Measurements from ENCODE around the gene PGA5.
A peak's percentile ranks its signal among the peaks of the same experiment; 100 is the strongest.

Gene PGA5

GRCh38 chr11:61273178-61274078 is 32.5 kb downstream of the PGA5 start:
- H3K4me3 ChIP-seq (ENCODE audit: low read length) = no peak overlapping the region
- H3K4me2 ChIP-seq (ENCODE audit: low read length) = no peak overlapping the region
- no peaks in the 10 kb centered on the region for H3K9me3 ChIP-seq (replicated peaks; ENCODE audit: low read length)
- no peaks in the 10 kb centered on the region for H3K27me3 ChIP-seq (ENCODE audit: control insufficient read depth, insufficient read depth, low read length)
- H3K9ac ChIP-seq (ENCODE audit: low read depth, low read length) = no peak overlapping the region
- H3K36me3 ChIP-seq (ENCODE audit: insufficient read depth, low read length) = no peaks in the 10 kb centered on the region
- peaks cover 7% of the 10 kb centered on the region for H3K4me1 ChIP-seq (ENCODE audit: control insufficient read depth, insufficient read depth, low read length)

DNA sequence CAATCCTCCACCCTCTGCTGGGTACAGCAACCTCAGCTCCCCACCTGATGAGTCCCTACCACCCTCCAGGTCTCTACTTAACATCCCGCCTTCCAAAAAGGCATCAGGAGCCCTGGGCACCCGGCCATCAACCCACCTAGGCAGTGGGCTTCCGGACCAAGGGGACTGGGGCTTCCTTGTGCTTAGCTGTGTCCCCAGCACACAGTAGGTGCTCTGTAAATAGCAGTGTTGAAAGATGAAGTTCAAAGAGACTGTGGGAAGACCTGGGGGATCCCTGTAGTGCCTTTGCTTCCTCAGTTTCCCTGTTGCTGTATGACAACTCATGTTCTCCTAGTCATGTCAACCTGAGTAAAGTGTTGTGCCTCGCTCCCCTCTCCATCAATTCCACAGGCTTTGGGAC is 33.1 kb downstream of the PGA5 start:
- no peaks in the 10 kb centered on the region for H3K9me3 ChIP-seq (replicated peaks; ENCODE audit: low read length)
- no peak overlapping the region for H3K4me3 ChIP-seq (ENCODE audit: low read length)

GRCh38 chr11:61275191-61275590 is 34.2 kb downstream of the PGA5 start:
- H3K36me3 ChIP-seq (ENCODE audit: insufficient read depth, low read length) = no peaks in the 10 kb centered on the region
- H3K9me3 ChIP-seq (replicated peaks; ENCODE audit: low read length) = no peaks in the 10 kb centered on the region
- no peak overlapping the region for H3K4me3 ChIP-seq (ENCODE audit: low read length)
- no peaks in the 10 kb centered on the region for H3K27me3 ChIP-seq (ENCODE audit: control insufficient read depth, insufficient read depth, low read length)
- H3K9ac ChIP-seq (ENCODE audit: low read depth, low read length) = no peak overlapping the region
- no peak overlapping the region for H3K4me2 ChIP-seq (ENCODE audit: low read length)
- peaks cover 5% of the 10 kb centered on the region for H3K4me1 ChIP-seq (ENCODE audit: control insufficient read depth, insufficient read depth, low read length)

More for the DNA sequence above, 33.1 kb downstream of the PGA5 start:
- H3K4me2 ChIP-seq (ENCODE audit: low read length) = no peak overlapping the region
- no peak overlapping the region for H3K9ac ChIP-seq (ENCODE audit: low read depth, low read length)
- H3K36me3 ChIP-seq (ENCODE audit: insufficient read depth, low read length) = no peaks in the 10 kb centered on the region
- no peaks in the 10 kb centered on the region for H3K27me3 ChIP-seq (ENCODE audit: control insufficient read depth, insufficient read depth, low read length)
- peaks cover 7% of the 10 kb centered on the region for H3K4me1 ChIP-seq (ENCODE audit: control insufficient read depth, insufficient read depth, low read length)

GRCh38 chr11:61277186-61278000 is 36.4 kb downstream of the PGA5 start:
- H3K27me3 ChIP-seq (ENCODE audit: control insufficient read depth, insufficient read depth, low read length) = no peaks in the 10 kb centered on the region
- H3K36me3 ChIP-seq (ENCODE audit: insufficient read depth, low read length) = no peaks in the 10 kb centered on the region
- H3K4me2 ChIP-seq (ENCODE audit: low read length) = no peak overlapping the region

DNA sequence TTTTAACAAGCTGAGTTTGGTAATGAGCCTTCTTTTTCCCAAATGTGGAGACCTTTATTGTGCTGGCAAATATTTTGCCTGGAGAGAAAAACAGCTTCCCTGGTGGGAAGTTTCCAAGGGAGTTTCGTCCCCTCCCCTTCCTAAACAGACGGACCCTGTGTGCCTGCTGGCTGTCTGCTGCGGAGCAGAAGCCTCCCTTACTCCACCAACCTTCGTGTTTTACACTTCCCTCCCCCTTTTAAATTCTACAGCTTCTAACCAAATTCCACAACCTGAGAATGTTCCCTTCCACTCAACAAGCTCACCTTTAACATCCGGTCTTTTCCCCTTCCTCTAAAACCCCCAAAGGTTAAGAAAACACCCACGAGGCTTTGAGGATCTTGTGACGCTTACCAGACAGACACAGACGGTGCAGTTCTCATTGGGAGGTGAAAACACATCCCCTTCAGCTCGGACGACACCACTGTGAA is 37.1 kb downstream of the PGA5 start:
- Histone ChIP-seq H3K4me3 (ENCODE audit: low read length) (no peak overlapping the region), H3K9ac (ENCODE audit: low read depth, low read length) (no peak overlapping the region), H3K9me3 (replicated peaks; ENCODE audit: low read length) (no peaks in the 10 kb centered on the region), H3K4me2 (ENCODE audit: low read length) (no peak overlapping the region), H3K27me3 (ENCODE audit: control insufficient read depth, insufficient read depth, low read length) (no peaks in the 10 kb centered on the region), H3K4me1 (ENCODE audit: control insufficient read depth, insufficient read depth, low read length) (no peaks in the 10 kb centered on the region), H3K36me3 (ENCODE audit: insufficient read depth, low read length) (no peaks in the 10 kb centered on the region)

More at GRCh38 chr11:61277186-61278000, 36.4 kb downstream of the PGA5 start:
- H3K9ac ChIP-seq (ENCODE audit: low read depth, low read length) = no peak overlapping the region
- H3K4me1 ChIP-seq (ENCODE audit: control insufficient read depth, insufficient read depth, low read length) = no peaks in the 10 kb centered on the region
- no peak overlapping the region for H3K4me3 ChIP-seq (ENCODE audit: low read length)
- no peaks in the 10 kb centered on the region for H3K9me3 ChIP-seq (replicated peaks; ENCODE audit: low read length)

DNA sequence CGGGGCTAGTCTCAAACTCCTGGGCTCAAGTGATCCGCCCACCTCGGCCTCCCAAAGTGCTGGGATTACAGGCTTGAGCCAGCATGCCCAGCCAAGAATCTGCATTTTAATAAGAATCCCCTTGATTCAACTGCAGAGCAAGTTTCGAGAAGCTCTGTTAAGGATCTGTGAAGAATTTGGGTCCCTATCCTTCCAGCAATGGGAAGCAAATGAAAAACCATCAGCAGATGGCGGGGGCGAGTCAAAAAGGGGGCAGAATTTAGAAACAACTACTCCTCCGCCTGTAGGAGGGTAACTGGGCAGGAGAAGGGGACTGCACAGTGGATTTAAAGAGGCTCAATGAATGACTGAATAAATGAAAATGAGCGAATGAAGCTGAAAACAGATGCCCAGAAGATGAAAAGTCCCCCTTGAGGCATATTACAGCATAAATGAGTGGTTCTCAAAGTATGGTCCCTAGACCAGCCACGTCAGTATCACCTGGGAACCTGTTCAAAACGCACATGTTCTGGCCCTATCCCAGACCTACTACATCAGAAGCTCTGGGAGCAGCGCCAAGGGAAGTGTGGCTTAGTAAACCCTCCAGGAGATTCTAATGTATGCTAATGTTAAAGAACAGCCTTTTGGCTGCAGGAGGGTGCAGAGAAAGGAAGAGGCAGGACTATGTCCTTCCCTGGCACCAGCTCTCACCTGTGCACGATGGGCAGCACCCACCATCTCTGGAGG is 39.1 kb downstream of the PGA5 start:
- Histone ChIP-seq H3K9me3 (replicated peaks; ENCODE audit: low read length) (no peaks in the 10 kb centered on the region), H3K27me3 (ENCODE audit: control insufficient read depth, insufficient read depth, low read length) (no peaks in the 10 kb centered on the region), H3K4me1 (ENCODE audit: control insufficient read depth, insufficient read depth, low read length) (no peaks in the 10 kb centered on the region), H3K4me2 (ENCODE audit: low read length) (no peak overlapping the region), H3K4me3 (ENCODE audit: low read length) (no peak overlapping the region), H3K9ac (ENCODE audit: low read depth, low read length) (no peak overlapping the region), H3K36me3 (ENCODE audit: insufficient read depth, low read length) (no peaks in the 10 kb centered on the region)

GRCh38 chr11:61280883-61281580 is 40.1 kb downstream of the PGA5 start:
- no peaks in the 10 kb centered on the region for H3K27me3 ChIP-seq (ENCODE audit: control insufficient read depth, insufficient read depth, low read length)
- no peaks in the 10 kb centered on the region for H3K4me1 ChIP-seq (ENCODE audit: control insufficient read depth, insufficient read depth, low read length)
- no peaks in the 10 kb centered on the region for H3K9me3 ChIP-seq (replicated peaks; ENCODE audit: low read length)
- no peak overlapping the region for H3K9ac ChIP-seq (ENCODE audit: low read depth, low read length)
- peak overlapping the region; percentile 1 for H3K4me2 ChIP-seq (ENCODE audit: low read length)
- no peak overlapping the region for H3K4me3 ChIP-seq (ENCODE audit: low read length)
- H3K36me3 ChIP-seq (ENCODE audit: insufficient read depth, low read length) = peaks cover 2% of the 10 kb centered on the region

GRCh38 chr11:61281581-61282250 is 40.7 kb downstream of the PGA5 start:
- Histone ChIP-seq H3K36me3 (ENCODE audit: insufficient read depth, low read length) (peaks cover 4% of the 10 kb centered on the region), H3K4me2 (ENCODE audit: low read length) (peak overlapping the region; percentile 37), H3K9ac (ENCODE audit: low read depth, low read length) (no peak overlapping the region), H3K27me3 (ENCODE audit: control insufficient read depth, insufficient read depth, low read length) (no peaks in the 10 kb centered on the region), H3K4me3 (ENCODE audit: low read length) (no peak overlapping the region), H3K4me1 (ENCODE audit: control insufficient read depth, insufficient read depth, low read length) (no peaks in the 10 kb centered on the region), H3K9me3 (replicated peaks; ENCODE audit: low read length) (no peaks in the 10 kb centered on the region)

DNA sequence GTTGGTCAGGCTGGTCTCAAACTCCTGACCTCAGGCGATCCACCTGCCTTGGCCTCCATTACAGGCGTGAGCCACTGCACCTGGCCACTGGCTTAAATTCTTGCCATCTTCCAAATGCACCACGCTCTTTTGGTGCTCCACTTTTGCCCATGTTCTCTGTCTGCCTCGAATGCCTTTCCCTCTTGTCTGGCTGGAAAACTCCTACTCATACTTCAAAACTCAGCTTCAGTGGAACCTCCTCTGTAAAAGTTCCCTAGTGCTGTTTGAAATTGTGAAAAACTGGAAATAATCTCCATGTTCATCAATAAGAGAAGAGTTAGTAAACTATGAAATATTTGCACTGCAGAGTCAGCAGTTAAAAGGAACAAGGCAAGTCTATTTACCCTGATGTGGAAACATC is 42.6 kb downstream of the PGA5 start:
- Histone ChIP-seq H3K36me3 (ENCODE audit: insufficient read depth, low read length) (peaks cover 4% of the 10 kb centered on the region), H3K27me3 (ENCODE audit: control insufficient read depth, insufficient read depth, low read length) (no peaks in the 10 kb centered on the region), H3K4me1 (ENCODE audit: control insufficient read depth, insufficient read depth, low read length) (no peaks in the 10 kb centered on the region), H3K9me3 (replicated peaks; ENCODE audit: low read length) (no peaks in the 10 kb centered on the region), H3K4me2 (ENCODE audit: low read length) (no peak overlapping the region), H3K9ac (ENCODE audit: low read depth, low read length) (no peak overlapping the region), H3K4me3 (ENCODE audit: low read length) (no peak overlapping the region)

DNA sequence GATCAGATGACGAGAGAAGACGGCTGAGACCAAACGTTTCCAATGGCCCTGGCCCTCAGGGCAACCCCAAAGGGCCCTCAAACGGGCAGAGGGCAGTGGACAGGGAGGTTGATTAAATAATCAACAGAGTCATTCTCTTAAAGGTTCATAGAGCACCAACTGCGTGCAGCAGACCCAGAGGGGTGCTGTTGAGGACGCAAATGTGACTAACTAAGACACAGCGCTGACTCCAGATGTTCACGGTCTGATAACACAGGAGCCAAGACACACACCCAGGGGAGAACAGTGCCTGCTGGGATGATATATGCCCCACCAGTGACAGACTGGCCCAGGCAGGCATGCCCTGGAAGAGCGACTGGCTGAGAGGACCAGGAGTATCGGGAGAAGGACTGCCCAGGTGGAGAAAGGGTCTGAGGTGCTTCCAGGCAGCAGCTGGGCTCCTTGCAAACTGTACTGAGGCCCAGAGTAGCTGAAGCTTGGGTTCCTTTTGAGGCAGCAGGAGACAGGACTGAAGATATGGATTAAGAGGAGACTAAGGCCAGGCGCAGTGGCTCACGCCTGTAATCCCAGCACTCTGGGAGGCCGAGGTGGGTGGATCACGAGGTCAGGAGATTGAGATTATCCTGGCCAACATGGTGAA is 46.5 kb downstream of the PGA5 start:
- no peak overlapping the region for H3K9ac ChIP-seq (ENCODE audit: low read depth, low read length)
- H3K36me3 ChIP-seq (ENCODE audit: insufficient read depth, low read length) = peaks cover 4% of the 10 kb centered on the region
- H3K27me3 ChIP-seq (ENCODE audit: control insufficient read depth, insufficient read depth, low read length) = no peaks in the 10 kb centered on the region
- no peak overlapping the region for H3K4me2 ChIP-seq (ENCODE audit: low read length)
- H3K4me3 ChIP-seq (ENCODE audit: low read length) = no peak overlapping the region
- no peaks in the 10 kb centered on the region for H3K4me1 ChIP-seq (ENCODE audit: control insufficient read depth, insufficient read depth, low read length)
- no peaks in the 10 kb centered on the region for H3K9me3 ChIP-seq (replicated peaks; ENCODE audit: low read length)
